Activated B cell treated with CpG ODN at 0.5 μM for 24 hours (primary cell): Measurements from ENCODE around the gene NXN. TPM values are rescaled to one million over a fixed set of nuclear protein-coding genes. Genes with fewer than 3 reads are reported as not detected.
"Not testable (repeated sequence)": the region's sequence is repeated elsewhere in the genome, so short reads cannot be mapped to it uniquely, and the experiment has no call there.

Experiments
- ATAC-seq: fragments of 200-7000 bp; cut with Tn5 transposase; one replicate; pipeline ENCODE4 v1.10.0; 2021; ENCODE audit warnings: low read depth, mild to moderate bottlenecking, moderate library complexity
- CTCF ChIA-PET: fragments of 350-600 bp; sonication (Branson Sonifier 250); formaldehyde crosslinking; loops from one replicate; lab custom pipeline; 2021; ENCODE audit warnings: antibody characterized with exemption; lab: Charles Lee
- POLR2A ChIA-PET: fragments of 350-600 bp; sonication (Branson Sonifier 250); formaldehyde crosslinking; loops from one replicate; lab custom pipeline; 2021; ENCODE audit warnings: antibody characterized with exemption; lab: Charles Lee
- DNase-seq: peaks from one replicate; pipeline ENCODE4 v3.0.0; 2022
- H3K27ac Mint-ChIP-seq: one replicate; pipeline ENCODE4 v1.8.0; 2020; ENCODE audit warnings: mixed read lengths
- H3K27me3 Mint-ChIP-seq: one replicate; pipeline ENCODE4 v1.8.0; 2021; ENCODE audit warnings: mixed read lengths
- H3K36me3 Mint-ChIP-seq: one replicate; pipeline ENCODE4 v1.8.0; 2021; ENCODE audit warnings: low read depth, mixed read lengths
- H3K4me1 Mint-ChIP-seq: one replicate; pipeline ENCODE4 v1.8.0; 2021; ENCODE audit warnings: mixed read lengths
- H3K4me3 Mint-ChIP-seq: one replicate; pipeline ENCODE4 v1.8.0; 2020; ENCODE audit warnings: mild to moderate bottlenecking, mixed read lengths
- H3K9me3 Mint-ChIP-seq: one replicate; pipeline ENCODE4 v1.8.0; 2020; ENCODE audit warnings: mixed read lengths
- CTCF ChIP-seq: fragments of 200-600 bp; IDR thresholded peaks from one replicate; pipeline ENCODE4 v1.8.0; 2022; ENCODE audit warnings: antibody characterized with exemption, mild to moderate bottlenecking
- intact Hi-C: fragments of 100-400 bp; cut with micrococcal nuclease; formaldehyde crosslinking; loops from one replicate; pipeline ENCODE4 v1.15.1; 2024
- total RNA-seq: library from RNA; stranded (reverse); gene quantifications from 2 replicates; pipeline ENCODE4 v1.2.3, GENCODE V29; 2022

Gene NXN
- total RNA-seq, 1 donor from 2014 or later, result 0.22 TPM

- POLR2A ChIA-PET, result interaction anchor here (0.6 to 3.2 kb wide), 12 partner anchors 11 to 342 kb away, joined by 3 to 31 read pairs (median 5); partner anchors contain the start of genes GLOD4, MRM3, TIMM22 and VPS53
- Mint-ChIP-seq H3K4me1 (peaks cover 31% of the 10 kb centered on the region), H3K4me3 (peak within 1 kb of the TSS; percentile 91), H3K27me3 (no peaks in the 10 kb centered on the region), H3K9me3 (no peaks in the 10 kb centered on the region), H3K36me3 (peaks cover 27% of the 10 kb centered on the region), H3K27ac (peak within 1 kb of the TSS; percentile 94)
- CTCF ChIA-PET, result interaction anchor here (0.7 to 1.2 kb wide), 9 partner anchors 9 to 340 kb away, joined by 3 to 7 read pairs (median 3); partner anchors contain the start of genes GLOD4, MRM3 and VPS53
- no peak for TF ChIP-seq CTCF
- ATAC-seq (peak; percentile 90), DNase-seq (peak; percentile 100)
- intact Hi-C loops, result loop anchor here (1.0 to 2.0 kb wide), 8 partner anchors 12 to 340 kb away; partner anchors contain the start of genes GLOD4, MRM3, NXN and TLCD3A
Observed at GRCh38 chr17:752002-752619, 227.5 kb downstream of the NXN start, which contains the start of gene GEMIN4. GEMIN4 (minus strand) TSS chr17:752264; CDS start chr17:752142, 122 bp downstream.

DNA sequence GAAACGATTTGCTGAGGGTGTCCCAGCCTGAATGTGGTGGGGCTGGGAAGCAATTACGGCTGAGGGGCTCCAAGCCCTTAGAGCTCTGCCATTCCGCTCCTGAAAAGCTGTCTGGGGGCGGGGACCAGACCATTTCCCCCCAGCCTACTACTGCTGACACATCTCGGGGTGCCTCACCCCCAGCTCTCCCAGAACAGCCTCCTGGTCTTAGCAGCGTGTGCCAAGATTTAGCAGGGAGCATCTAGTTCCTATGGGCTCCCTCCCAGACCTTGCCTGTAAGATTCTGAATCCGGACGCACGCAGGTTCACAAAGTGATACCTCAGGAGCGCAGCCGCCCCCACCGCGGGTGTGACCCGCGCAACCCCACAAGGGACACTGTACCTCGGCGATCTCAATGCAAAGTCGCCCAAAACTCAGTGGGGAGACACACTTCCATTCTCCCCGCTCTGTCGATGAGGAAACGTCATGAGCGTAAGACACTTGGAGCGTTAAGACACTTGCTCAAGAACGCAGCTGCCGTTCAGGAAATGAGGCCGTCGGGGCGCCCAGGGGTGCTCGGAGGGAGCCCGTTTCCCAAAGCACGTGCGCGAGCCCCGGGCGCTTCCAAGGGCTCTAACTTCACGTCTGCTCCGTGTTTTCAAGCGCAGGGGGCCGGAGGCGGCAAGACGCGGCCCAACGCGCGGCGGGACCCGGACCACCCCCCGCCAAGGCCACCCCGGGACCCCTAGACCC is 228.1 kb downstream of the NXN start:
- POLR2A ChIA-PET, result interaction anchor here (0.9 to 3.2 kb wide), 4 partner anchors 10 to 340 kb away, joined by 5 to 31 read pairs (median 24); partner anchors contain the start of genes GLOD4, MRM3 and VPS53
- peak overlapping the region; percentile 91 for H3K4me3 Mint-ChIP-seq
- peak overlapping the region; percentile 93 for H3K27ac Mint-ChIP-seq
- no peaks in the 10 kb centered on the region for H3K27me3 Mint-ChIP-seq
- DNase-seq (no peak), ATAC-seq (peak; percentile 32)
- intact Hi-C loops, result loop anchor here (1.0 to 2.0 kb wide), 8 partner anchors 11 to 339 kb away; partner anchors contain the start of genes GLOD4, MRM3, NXN and TLCD3A
- CTCF ChIA-PET, result interaction anchor here (0.6 to 1.4 kb wide), 2 partner anchors 18 to 1563 kb away, joined by 3 to 4 read pairs; no protein-coding TSS in a partner anchor
- H3K4me1 Mint-ChIP-seq, result peaks cover 31% of the 10 kb centered on the region
- no peaks in the 10 kb centered on the region for H3K9me3 Mint-ChIP-seq
- peaks cover 27% of the 10 kb centered on the region for H3K36me3 Mint-ChIP-seq
- no peak for TF ChIP-seq CTCF

DNA sequence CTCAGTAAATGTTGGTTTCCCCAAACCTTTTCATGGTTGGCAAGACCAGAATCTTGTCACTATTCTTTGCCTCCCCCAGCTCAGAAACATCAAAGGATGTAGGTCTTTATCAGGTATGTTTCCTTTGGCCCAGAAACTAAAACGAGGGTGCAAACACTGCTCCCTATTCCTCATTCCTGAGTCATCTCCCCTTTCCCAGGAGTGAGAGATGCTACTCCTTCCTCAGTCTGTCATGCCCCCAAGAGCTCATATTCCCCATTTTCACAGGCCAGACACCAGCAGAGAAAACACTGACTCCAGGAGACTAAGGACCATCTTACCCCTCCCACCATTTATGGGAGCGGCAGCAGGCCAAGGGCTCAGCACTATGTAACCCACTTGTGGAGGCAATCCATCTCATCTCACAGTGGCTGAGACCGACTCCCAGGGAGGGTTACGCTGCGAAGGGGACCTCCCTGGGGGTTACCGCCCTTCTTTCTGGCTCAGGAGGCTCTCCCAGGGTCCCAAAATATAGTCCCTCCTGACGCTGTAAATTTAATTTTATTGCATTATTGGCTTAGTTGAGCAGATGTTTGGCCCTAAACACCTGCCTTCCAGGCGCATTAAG is 229.0 kb downstream of the NXN start:
- ChIA-PET POLR2A (interaction anchor here (0.9 to 3.2 kb wide), 3 partner anchors 9 to 17 kb away, joined by 3 to 31 read pairs (median 5); no protein-coding TSS in a partner anchor), CTCF (interaction anchor here (0.6 to 1.4 kb wide), 2 partner anchors 18 to 35 kb away, joined by 3 read pairs; no protein-coding TSS in a partner anchor)
- TF ChIP-seq CTCF, result no peak
- intact Hi-C loops, result no loop called here
- Mint-ChIP-seq H3K4me1 (peaks cover 31% of the 10 kb centered on the region), H3K36me3 (peaks cover 32% of the 10 kb centered on the region), H3K27me3 (no peaks in the 10 kb centered on the region), H3K9me3 (no peaks in the 10 kb centered on the region), H3K27ac (peak overlapping the region; percentile 93), H3K4me3 (peak overlapping the region; percentile 91)
- DNase-seq (no peak), ATAC-seq (no peak)

GRCh38 chr17:749359-749758 is 230.2 kb downstream of the NXN start:
- Mint-ChIP-seq H3K4me3 (peak overlapping the region; percentile 46), H3K36me3 (peaks cover 43% of the 10 kb centered on the region), H3K4me1 (peaks cover 31% of the 10 kb centered on the region)
- DNase-seq, intact Hi-C loops, ATAC-seq, CTCF ChIA-PET, H3K9me3 Mint-ChIP-seq, H3K27ac Mint-ChIP-seq, H3K27me3 Mint-ChIP-seq: not testable (repeated sequence)
- POLR2A ChIA-PET, result interaction anchor here (1.1 kb wide), 1 partner anchor 16 kb away, joined by 5 read pairs; no protein-coding TSS in a partner anchor

Other genes with a start within 250 kb of the NXN start
- 2.8 and 3.1 TPM in 2 replicates for gene TLCD3A, start 247.2 kb downstream of the NXN start, total RNA-seq
- gene GEMIN4, start 227.5 kb downstream of the NXN start, total RNA-seq, result 30.5 and 33.3 TPM in 2 replicates
- 51.4 and 51.9 TPM in 2 replicates for gene GLOD4, start 197.5 kb downstream of the NXN start, total RNA-seq
- gene MRM3, start 197.4 kb downstream of the NXN start, total RNA-seq, result 23.3 and 26.3 TPM in 2 replicates
- gene TIMM22, start 17.4 kb upstream of the NXN start, total RNA-seq, result 10.7 and 11.1 TPM in 2 replicates
- gene ABR, start 200.2 kb upstream of the NXN start, total RNA-seq, result 132 and 150 TPM in 2 replicates